Measurements from ENCODE around the gene TCF25.
"Not testable (repeated sequence)": the region's sequence is repeated elsewhere in the genome, so short reads cannot be mapped to it uniquely, and the experiment has no call there.

TCF25 gene

GRCh38 chr16:89845417-89845816, 28.0 kb upstream of the TCF25 start:
- peak; percentile 21 for DNase-seq

GRCh38 chr16:89847051-89847939, 26.1 kb upstream of the TCF25 start:
- DNase-seq = no peak

DNA sequence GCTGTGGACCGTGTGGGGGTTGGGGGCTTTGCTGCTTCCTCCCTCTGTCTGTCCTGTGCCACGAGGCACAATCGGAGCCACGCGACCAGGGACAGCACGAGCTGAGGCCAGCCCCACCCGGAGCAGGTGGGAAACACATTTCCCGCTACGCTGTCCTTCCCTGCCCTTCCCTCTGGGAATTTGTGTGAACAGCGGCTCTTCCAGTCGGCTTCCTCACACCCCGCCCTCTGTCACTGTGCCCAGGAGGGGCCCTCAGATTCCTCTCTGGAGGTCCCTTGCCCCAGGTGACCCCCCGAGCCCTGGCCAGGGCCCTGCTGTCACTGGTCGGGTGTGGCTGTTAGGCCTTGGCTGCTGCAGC, 25.5 kb upstream of the TCF25 start:
- DNase-seq = no peak

GRCh38 chr16:89848974-89849373, 24.4 kb upstream of the TCF25 start:
- no peak for DNase-seq

DNA sequence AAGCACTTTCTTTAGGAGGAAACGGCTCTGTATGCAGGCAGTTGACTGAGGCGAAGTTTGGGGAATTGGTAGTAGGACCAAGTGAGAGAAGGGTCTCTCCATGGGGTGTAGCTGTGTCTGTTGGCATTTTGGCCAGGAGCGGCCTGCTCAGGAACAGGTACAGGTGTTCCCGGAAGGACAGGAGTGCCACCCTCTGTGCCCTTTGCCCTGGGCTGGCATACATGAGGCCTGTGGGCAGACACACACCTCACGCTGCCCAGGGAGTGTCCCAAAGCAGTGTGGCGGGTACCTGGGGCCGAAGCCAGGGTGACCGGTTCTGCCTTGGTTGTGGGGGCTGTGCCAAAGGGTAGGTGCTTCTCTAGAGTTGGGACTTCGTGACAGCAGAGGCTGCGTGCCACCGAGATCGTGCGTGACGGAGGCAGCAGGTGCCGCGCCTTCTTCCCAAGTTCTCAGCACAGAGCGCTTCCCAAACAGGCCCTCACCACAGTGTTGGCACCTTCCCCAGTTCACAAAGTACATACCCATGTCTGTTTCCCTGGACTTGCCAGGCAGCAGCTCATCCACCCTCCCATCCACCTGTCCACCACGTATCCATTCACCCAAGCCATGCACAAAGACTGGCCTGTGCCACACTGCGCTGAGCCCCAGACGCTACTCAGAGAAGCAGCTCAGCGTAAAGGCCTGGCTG, 19.9 kb upstream of the TCF25 start:
- DNase-seq = no peak

DNA sequence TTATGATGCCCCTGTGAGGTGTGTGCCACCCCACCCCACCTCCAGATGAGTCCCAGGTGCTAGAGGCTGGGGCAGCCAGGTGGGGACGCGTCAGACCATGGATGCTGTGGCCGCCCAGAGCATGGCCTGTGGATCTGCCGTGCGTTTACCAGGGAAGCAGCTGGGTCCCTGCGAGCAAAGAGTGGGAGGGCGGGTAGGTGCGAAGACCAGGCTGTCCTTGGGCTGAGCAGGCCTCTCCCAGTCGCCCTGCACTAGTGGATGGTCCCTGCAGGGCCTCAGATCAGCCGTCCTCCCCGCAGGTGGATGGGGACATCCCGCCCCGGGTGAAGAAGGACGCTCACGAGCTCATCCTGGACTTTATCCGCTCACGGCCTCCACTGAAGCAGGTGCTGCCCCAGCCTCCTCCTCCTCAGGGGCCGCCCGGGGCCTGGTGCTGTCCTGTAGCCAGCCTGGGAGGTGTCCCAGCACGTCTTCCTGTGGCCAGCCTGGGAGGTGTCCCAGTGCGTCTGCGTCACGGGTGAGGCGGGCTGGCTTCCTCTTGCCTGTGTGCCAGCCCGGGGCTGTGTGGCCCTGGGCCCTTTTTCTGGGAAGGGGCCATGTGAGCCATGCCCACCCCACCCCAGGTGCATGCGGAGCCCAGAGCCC, 18.0 kb upstream of the TCF25 start:
- no peak for DNase-seq

- no peak for DNase-seq
These were observed 17.4 kb upstream of the TCF25 start for GRCh38 chr16:89855986-89856385.

GRCh38 chr16:89858973-89859614, 14.3 kb upstream of the TCF25 start:
- DNase-seq = no peak

DNA sequence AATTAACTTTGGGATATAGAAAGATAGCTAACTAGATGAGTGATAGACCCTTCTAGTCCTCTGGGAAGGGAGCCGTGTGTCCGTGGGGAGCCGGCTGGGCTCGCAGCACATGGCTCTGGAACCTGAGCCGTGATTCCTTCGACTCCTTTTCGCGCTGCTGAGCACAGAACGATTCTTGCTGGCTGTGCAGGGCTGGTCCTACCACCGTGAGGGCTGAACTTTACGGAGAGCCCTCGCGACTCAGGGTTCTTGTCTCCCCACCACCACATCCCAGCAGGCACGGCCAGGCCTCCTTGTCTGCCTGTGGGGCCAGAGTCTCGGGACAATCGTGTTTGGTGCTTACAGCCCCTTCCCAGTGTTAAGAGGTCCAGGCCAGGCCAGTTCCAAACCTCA, 13.8 kb upstream of the TCF25 start:
- DNase-seq = no peak

DNA sequence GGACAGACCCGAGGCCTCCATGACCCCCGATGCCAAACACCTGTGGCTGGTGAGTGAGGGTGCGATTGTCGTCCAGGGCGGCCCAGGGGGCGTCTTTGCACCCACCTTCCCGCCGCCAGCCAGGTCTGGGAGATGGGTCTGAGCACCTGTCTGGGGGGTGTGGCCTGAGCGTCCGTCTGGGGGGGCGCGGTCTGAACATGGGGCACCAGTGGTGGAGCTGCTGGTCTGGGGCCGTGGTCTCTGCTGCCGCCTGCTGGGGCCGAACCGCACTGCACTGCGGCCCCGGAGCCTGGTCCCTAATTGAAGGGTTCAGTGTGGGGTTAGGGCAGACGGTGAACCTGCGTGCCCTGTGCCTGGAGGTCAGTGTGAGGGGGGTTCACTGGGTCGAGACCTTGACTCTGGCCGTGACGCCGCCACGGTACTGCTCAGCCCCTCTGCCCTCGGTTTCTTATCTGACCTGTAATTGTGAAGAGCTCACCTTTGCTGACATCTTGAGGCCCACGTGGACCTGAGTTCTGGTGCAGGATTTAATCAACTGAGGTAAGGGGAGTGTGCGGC, 12.6 kb upstream of the TCF25 start:
- DNase-seq = peak; percentile 76

- DNase-seq = no peak
These were observed 11.7 kb upstream of the TCF25 start for GRCh38 chr16:89861648-89862047.

DNA sequence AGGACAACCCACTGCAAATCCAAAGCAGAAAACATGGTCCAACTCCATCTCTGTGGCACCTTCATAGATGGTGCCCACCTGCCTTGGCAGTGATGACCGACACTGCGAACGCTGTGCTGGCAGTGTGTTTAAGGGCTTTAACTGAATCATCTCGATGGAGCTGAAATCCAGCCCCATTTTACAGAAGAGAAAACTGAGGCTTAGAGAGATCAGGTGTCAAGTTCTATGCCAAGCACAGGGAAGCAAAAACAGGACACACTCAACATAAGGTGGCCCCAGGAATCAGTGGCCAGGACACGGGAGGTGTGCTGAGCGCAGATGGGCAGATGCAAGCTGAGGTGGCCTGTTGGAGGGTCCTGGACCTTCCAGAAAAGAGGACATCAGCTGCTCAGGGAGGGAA, 10.7 kb upstream of the TCF25 start:
- no peak for DNase-seq

DNA sequence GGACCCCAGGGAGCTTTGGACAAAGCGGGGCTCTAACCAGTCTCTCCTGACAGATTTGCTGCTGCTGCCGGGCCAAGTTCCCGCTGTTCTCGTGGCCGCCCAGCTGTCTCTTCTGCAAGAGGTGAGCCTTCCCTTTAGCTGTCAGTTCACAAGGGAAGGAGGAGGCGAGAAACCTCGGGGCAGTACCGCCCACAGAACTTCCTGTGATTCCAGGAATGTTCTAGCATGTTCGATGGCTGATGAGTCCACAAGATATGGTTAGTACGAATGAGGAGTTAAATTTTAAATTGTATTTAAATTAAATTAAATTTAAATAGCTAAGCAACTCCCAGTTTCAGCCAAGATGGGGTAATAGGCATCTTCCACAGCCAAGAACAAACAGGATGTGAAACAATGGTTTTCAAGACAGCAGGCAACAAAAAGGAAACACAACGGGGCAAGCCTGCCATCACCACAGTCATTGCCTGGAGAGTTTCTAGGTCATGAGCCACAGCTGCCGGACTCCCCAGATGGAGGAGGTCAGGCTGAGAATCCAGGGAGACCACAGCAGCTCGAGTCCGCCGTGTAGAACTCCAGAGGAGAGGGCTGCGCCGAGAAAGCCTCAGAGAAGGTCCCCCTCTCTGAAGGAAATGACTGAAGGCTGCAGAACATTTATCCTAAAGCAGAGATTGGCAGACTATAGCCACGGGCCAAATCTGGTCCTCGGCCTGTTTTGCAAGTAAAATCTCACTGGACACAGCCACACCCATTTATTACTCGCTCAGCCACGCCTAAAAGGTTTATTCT, 9.5 kb upstream of the TCF25 start:
- peak; percentile 45 for DNase-seq

DNA sequence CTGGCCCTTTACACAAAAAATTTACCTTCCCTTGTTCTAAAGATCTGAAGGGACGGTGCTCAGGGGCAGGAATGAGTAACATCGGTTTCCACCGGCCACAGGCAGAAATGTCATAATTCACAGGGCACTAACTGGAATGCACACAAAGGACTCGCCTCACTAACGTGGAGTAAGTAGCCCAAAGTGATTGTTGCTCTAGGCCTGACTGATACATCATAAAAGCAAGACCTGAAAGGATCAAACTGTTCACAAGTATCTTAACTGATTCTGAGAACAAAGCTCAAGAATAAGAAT, 8.9 kb upstream of the TCF25 start:
- DNase-seq = no peak

- DNase-seq = no peak
These were observed 5.5 kb upstream of the TCF25 start for GRCh38 chr16:89867918-89868317.

GRCh38 chr16:89869911-89870310, 3.5 kb upstream of the TCF25 start:
- no peak for DNase-seq

DNA sequence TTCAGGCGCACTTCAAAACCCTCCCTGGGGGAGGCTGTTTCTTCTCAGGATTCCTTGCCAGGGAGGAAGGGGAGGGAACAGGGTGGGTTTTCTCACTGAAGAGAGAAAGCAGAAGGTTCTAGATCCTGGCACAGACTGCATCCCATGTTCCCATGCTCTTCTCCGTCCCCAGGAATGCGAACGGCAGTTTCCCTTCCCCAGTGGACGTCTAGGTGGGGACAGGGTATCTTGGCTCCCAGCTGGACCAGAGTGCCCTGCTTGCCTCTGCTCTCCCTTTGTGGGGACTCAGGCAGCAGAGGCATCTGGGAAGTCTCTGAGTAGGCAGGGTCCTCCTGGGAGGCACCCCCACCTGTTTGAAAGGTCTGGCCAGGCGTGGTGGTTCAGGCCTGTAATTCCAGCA, 3.0 kb upstream of the TCF25 start:
- DNase-seq = no peak

GRCh38 chr16:89871895-89872294, 1.5 kb upstream of the TCF25 start:
- DNase-seq = no peak

DNA sequence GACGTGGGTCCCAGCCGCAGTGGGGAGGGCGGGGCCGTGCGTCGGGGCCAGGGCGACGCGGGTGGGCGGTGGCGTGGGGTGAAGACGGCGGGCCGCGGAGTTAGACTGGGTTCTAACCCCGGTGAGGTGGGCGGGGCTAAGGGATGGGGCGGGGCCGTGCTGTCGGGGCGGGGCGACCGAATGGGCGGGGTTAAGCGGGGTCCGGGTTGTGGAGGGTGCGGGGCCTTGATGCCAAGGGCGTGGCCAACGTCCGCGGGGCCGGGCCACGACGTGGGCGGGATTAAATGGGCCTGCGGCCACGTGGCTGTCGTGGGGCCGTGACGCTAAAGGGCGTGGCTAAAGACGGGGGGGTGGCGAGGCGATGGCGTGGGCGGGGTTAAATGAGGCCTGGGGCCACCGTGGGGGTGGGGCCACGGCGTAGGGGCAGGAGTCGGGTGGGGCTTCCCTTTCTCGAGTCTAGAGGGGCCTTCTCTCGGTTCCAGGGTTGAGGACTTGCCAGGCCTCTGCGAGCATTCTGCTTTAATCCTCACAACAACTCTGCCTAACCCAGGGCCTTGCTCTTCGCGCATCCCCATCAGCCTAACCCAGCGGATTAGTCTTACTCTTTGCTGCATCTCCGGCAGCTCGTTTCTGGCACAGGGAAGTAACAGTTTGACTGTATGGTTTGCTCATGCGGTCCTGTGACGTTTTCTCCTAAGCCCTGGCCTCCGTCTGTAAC, 739 bp downstream of the TCF25 start:
- DNase-seq = peak; percentile 95

DNA sequence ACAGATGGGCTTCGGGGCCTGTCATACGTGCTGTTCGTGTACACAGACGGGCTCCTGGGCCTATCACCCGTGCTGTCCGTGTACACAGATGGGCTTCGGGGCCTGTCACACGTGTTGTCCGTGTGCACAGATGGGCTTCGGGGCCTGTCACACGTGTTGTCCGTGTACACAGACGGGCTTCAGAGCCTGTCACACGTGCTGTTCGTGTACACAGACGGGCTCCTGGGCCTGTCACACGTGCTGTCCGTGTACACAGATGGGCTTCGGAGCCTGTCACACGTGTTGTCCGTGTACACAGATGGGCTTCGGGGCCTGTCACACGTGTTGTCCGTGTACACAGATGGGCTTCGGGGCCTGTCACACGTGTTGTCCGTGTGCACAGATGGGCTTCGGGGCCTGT, 5.7 kb downstream of the TCF25 start:
- DNase-seq = not testable (repeated sequence)

- DNase-seq = no peak
These were observed 7.3 kb downstream of the TCF25 start for GRCh38 chr16:89880477-89881367.

All from stimulated activated CD4-positive, alpha-beta T cell treated with anti-CD3 and anti-CD28 coated beads, Interleukin-4, amount 100 ng/mL, for 24 hours (primary cell).